ENCODE measurements around the gene EFCC1.

EFCC1 gene

GRCh38 chr3:128970740-128971047 lies 30.4 kb upstream of the EFCC1 start:
- H3K27me3 ChIP-seq (replicated peaks in 2 of 5; ENCODE audit: control insufficient read depth in 4 of 5, insufficient read depth in 5 of 5, low read length in 4 of 5): no peaks in the 10 kb centered on the region
- no CpG with 5 or more reads among the region's 1 CpG for WGBS (ENCODE audit: insufficient coverage)
- no peak overlapping the region for H3K4me3 ChIP-seq (ENCODE audit: control insufficient read depth in 1 of 7, extremely low read depth in 1 of 7, insufficient read depth in 4 of 7, low read depth in 2 of 7, low read length in 6 of 7)
- H3K36me3 ChIP-seq (ENCODE audit: control insufficient read depth in 4 of 4, insufficient read depth in 4 of 4, low read length in 3 of 4): peaks cover 0 to 2% (median 0%) of the 10 kb centered on the region in 4 experiments
- H3K4me1 ChIP-seq (ENCODE audit: control extremely low read depth in 1 of 4, control insufficient read depth in 4 of 4, insufficient read depth in 4 of 4, low read length in 3 of 4): peaks cover 6 to 26% (median 21%) of the 10 kb centered on the region in 4 experiments
- ChIA-PET POLR2A (interaction anchor here (0.6 to 1.0 kb wide), 5 partner anchors 28 to 260 kb away, joined by 3 to 6 read pairs (median 5); no protein-coding TSS in a partner anchor), CTCF (interaction anchor here (0.7 to 7.4 kb wide), 37 partner anchors 11 to 275 kb away, joined by 3 to 98 read pairs (median 6); partner anchors contain the start of genes CFAP92 and GP9)
- H3K27ac ChIP-seq (ENCODE audit: insufficient read depth in 1 of 2, low read depth in 1 of 2, low read length in 2 of 2, poor library complexity in 1 of 2, severe bottlenecking in 2 of 2): no peak overlapping the region
- peak; percentile 31 to 72 (median 70) for DNase-seq
- H3K9me3 ChIP-seq (ENCODE audit: control extremely low read depth in 1 of 5, control insufficient read depth in 4 of 5, insufficient read depth in 2 of 5, low read depth in 1 of 5, low read length in 4 of 5): no peaks in the 10 kb centered on the region

DNA sequence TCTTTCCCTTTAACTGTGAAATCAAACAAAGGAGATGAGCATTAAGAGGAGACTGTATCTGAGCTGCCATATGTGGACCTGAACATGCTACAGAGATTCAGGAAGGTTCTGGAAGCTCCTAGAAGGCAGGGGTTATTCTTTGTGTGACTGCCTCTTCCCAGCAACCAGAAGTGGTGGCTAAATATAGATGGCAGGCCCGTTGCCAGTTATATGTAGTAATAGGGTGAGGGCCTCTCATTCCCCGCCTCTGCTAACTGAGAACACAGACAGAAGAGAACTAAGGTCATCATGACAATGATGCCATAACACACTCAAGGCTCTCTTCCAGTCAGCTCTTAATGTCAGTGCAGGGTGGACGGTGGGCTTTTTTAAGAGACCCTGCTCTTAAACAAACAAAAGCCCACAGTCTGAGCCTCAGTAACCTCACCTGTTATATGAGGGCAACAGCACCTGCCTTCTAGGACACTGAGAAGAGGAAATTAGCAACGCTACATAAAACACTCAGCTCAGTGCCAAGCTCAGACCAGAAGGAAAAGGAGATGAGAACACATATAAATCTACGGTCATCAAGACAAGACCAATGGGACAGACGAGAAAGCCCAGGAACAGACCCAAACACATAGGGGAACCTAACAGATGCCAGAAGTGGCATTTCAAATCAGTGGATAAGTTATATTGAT lies 29.5 kb upstream of the EFCC1 start:
- Histone ChIP-seq H3K27me3 (replicated peaks in 2 of 5; ENCODE audit: control insufficient read depth in 4 of 5, insufficient read depth in 5 of 5, low read length in 4 of 5) (no peaks in the 10 kb centered on the region), H3K36me3 (ENCODE audit: control insufficient read depth in 4 of 4, insufficient read depth in 4 of 4, low read length in 3 of 4) (peaks cover 0 to 4% (median 0%) of the 10 kb centered on the region in 4 experiments), H3K4me3 (ENCODE audit: control insufficient read depth in 1 of 7, extremely low read depth in 1 of 7, insufficient read depth in 4 of 7, low read depth in 2 of 7, low read length in 6 of 7) (no peak overlapping the region), H3K27ac (ENCODE audit: insufficient read depth in 1 of 2, low read depth in 1 of 2, low read length in 2 of 2, poor library complexity in 1 of 2, severe bottlenecking in 2 of 2) (no peak overlapping the region), H3K9me3 (ENCODE audit: control extremely low read depth in 1 of 5, control insufficient read depth in 4 of 5, insufficient read depth in 2 of 5, low read depth in 1 of 5, low read length in 4 of 5) (no peaks in the 10 kb centered on the region), H3K4me1 (ENCODE audit: control extremely low read depth in 1 of 4, control insufficient read depth in 4 of 4, insufficient read depth in 4 of 4, low read length in 3 of 4) (peaks cover 6 to 26% (median 21%) of the 10 kb centered on the region in 4 experiments)
- 82% methylated on average over 5 of the region's 6 CpGs for WGBS (ENCODE audit: insufficient coverage)
- no peak for DNase-seq
- ChIA-PET POLR2A (interaction anchor here (0.6 kb wide), 2 partner anchors 29 to 261 kb away, joined by 4 to 6 read pairs; no protein-coding TSS in a partner anchor), CTCF (interaction anchor here (1.0 to 7.4 kb wide), 25 partner anchors 10 to 274 kb away, joined by 3 to 98 read pairs (median 13); partner anchors contain the start of genes CFAP92 and GP9)

DNA sequence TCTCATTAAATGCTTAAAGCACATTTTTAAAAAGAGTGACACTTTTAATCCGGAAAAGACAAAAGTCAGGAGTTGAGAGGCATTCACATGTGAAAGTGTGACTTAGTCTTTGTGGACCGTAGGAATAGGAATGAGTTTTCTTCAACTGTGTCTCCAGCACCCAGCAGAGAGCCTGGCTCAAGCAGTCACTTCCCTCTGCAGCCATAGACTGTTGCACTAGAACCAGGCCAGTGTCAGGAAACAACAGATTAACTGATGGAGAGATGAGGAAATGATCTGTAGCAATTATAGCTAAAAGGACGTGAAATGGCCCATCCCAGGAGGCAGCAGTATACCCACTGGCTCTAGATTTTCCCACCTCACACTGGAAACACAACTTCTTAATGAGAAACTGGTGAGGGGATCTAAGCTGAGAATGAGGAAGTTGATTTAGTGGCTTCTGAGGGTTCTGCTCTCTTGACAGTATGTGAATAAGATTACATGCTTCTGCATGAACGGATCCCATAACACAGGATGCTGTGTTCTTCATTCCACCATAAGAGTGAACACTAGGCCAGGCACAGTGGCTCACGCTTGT lies 27.0 kb upstream of the EFCC1 start:
- Histone ChIP-seq H3K4me3 (ENCODE audit: control insufficient read depth in 1 of 7, extremely low read depth in 1 of 7, insufficient read depth in 4 of 7, low read depth in 2 of 7, low read length in 6 of 7) (no peak overlapping the region), H3K27ac (ENCODE audit: insufficient read depth in 1 of 2, low read depth in 1 of 2, low read length in 2 of 2, poor library complexity in 1 of 2, severe bottlenecking in 2 of 2) (no peak overlapping the region), H3K36me3 (ENCODE audit: control insufficient read depth in 4 of 4, insufficient read depth in 4 of 4, low read length in 3 of 4) (peaks cover 0 to 4% (median 0%) of the 10 kb centered on the region in 4 experiments), H3K27me3 (replicated peaks in 2 of 5; ENCODE audit: control insufficient read depth in 4 of 5, insufficient read depth in 5 of 5, low read length in 4 of 5) (no peaks in the 10 kb centered on the region), H3K4me1 (ENCODE audit: control extremely low read depth in 1 of 4, control insufficient read depth in 4 of 4, insufficient read depth in 4 of 4, low read length in 3 of 4) (peaks cover 6 to 26% (median 21%) of the 10 kb centered on the region in 4 experiments), H3K9me3 (ENCODE audit: control extremely low read depth in 1 of 5, control insufficient read depth in 4 of 5, insufficient read depth in 2 of 5, low read depth in 1 of 5, low read length in 4 of 5) (no peaks in the 10 kb centered on the region)
- POLR2A ChIA-PET: no interaction called here
- DNase-seq: peak; percentile 46 to 88 (median 86)
- WGBS (ENCODE audit: insufficient coverage): 9% methylated on average over 2 of the region's 5 CpGs
- CTCF ChIA-PET: interaction anchor here (0.7 to 7.4 kb wide), 9 partner anchors 10 to 271 kb away, joined by 3 to 98 read pairs (median 4); no protein-coding TSS in a partner anchor

DNA sequence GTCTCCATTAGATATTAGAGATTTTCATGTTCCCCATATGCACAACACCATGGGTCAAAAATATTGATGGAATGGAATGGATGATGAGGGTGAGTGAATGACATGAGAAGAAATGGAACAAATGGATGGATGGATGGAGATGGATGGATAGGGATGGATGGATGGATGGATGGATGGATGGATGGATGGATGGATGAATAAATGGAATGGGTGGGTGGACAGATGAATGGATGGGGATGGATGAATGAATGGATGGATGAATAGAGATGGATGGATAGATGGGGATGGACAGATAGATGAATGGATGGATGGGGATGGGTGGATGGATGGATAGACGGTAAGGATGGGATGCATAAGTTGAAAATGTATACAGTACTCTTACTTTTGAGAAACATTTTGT lies 25.8 kb upstream of the EFCC1 start:
- H3K4me3 ChIP-seq (ENCODE audit: control insufficient read depth in 1 of 7, extremely low read depth in 1 of 7, insufficient read depth in 4 of 7, low read depth in 2 of 7, low read length in 6 of 7): no peak overlapping the region
- ChIA-PET POLR2A (no interaction called here), CTCF (interaction anchor here (1.1 to 7.4 kb wide), 3 partner anchors 23 to 77 kb away, joined by 3 to 98 read pairs (median 5); no protein-coding TSS in a partner anchor)
- no peaks in the 10 kb centered on the region for H3K9me3 ChIP-seq (ENCODE audit: control extremely low read depth in 1 of 5, control insufficient read depth in 4 of 5, insufficient read depth in 2 of 5, low read depth in 1 of 5, low read length in 4 of 5)
- peaks cover 0 to 2% (median 0%) of the 10 kb centered on the region in 4 experiments for H3K36me3 ChIP-seq (ENCODE audit: control insufficient read depth in 4 of 4, insufficient read depth in 4 of 4, low read length in 3 of 4)
- H3K4me1 ChIP-seq (ENCODE audit: control extremely low read depth in 1 of 4, control insufficient read depth in 4 of 4, insufficient read depth in 4 of 4, low read length in 3 of 4): peaks cover 6 to 26% (median 21%) of the 10 kb centered on the region in 4 experiments
- H3K27ac ChIP-seq (ENCODE audit: insufficient read depth in 1 of 2, low read depth in 1 of 2, low read length in 2 of 2, poor library complexity in 1 of 2, severe bottlenecking in 2 of 2): no peak overlapping the region
- no peaks in the 10 kb centered on the region for H3K27me3 ChIP-seq (replicated peaks in 2 of 5; ENCODE audit: control insufficient read depth in 4 of 5, insufficient read depth in 5 of 5, low read length in 4 of 5)
- no CpG with 5 or more reads among the region's 1 CpG for WGBS (ENCODE audit: insufficient coverage)
- no peak for DNase-seq

- no peaks in the 10 kb centered on the region for H3K9me3 ChIP-seq (ENCODE audit: control extremely low read depth in 1 of 5, control insufficient read depth in 4 of 5, insufficient read depth in 2 of 5, low read depth in 1 of 5, low read length in 4 of 5)
- ChIA-PET CTCF (interaction anchor here (0.8 to 2.1 kb wide), 4 partner anchors 10 to 34 kb away, joined by 3 to 4 read pairs (median 3); no protein-coding TSS in a partner anchor), POLR2A (no interaction called here)
- peaks cover 0 to 5% (median 3%) of the 10 kb centered on the region in 4 experiments for H3K4me1 ChIP-seq (ENCODE audit: control extremely low read depth in 1 of 4, control insufficient read depth in 4 of 4, insufficient read depth in 4 of 4, low read length in 3 of 4)
- no peaks in the 10 kb centered on the region for H3K36me3 ChIP-seq (ENCODE audit: control insufficient read depth in 4 of 4, insufficient read depth in 4 of 4, low read length in 3 of 4)
- DNase-seq: no peak
- WGBS (ENCODE audit: insufficient coverage): 93% methylated on average over 8 of the region's 9 CpGs
- no peak overlapping the region for H3K27ac ChIP-seq (ENCODE audit: insufficient read depth in 1 of 2, low read depth in 1 of 2, low read length in 2 of 2, poor library complexity in 1 of 2, severe bottlenecking in 2 of 2)
- no peak overlapping the region for H3K4me3 ChIP-seq (ENCODE audit: control insufficient read depth in 1 of 7, extremely low read depth in 1 of 7, insufficient read depth in 4 of 7, low read depth in 2 of 7, low read length in 6 of 7)
- H3K27me3 ChIP-seq (replicated peaks in 2 of 5; ENCODE audit: control insufficient read depth in 4 of 5, insufficient read depth in 5 of 5, low read length in 4 of 5): no peaks in the 10 kb centered on the region
Observed at GRCh38 chr3:128983293-128984069, 17.6 kb upstream of the EFCC1 start.

GRCh38 chr3:128984596-128984995 lies 16.5 kb upstream of the EFCC1 start:
- CTCF ChIA-PET: interaction anchor here (0.6 to 1.3 kb wide), 3 partner anchors 11 to 20 kb away, joined by 3 to 4 read pairs (median 3); no protein-coding TSS in a partner anchor
- Histone ChIP-seq H3K9me3 (ENCODE audit: control extremely low read depth in 1 of 5, control insufficient read depth in 4 of 5, insufficient read depth in 2 of 5, low read depth in 1 of 5, low read length in 4 of 5) (no peaks in the 10 kb centered on the region), H3K27ac (ENCODE audit: insufficient read depth in 1 of 2, low read depth in 1 of 2, low read length in 2 of 2, poor library complexity in 1 of 2, severe bottlenecking in 2 of 2) (no peak overlapping the region), H3K27me3 (replicated peaks in 2 of 5; ENCODE audit: control insufficient read depth in 4 of 5, insufficient read depth in 5 of 5, low read length in 4 of 5) (no peaks in the 10 kb centered on the region), H3K4me1 (ENCODE audit: control extremely low read depth in 1 of 4, control insufficient read depth in 4 of 4, insufficient read depth in 4 of 4, low read length in 3 of 4) (peaks cover 0 to 8% (median 3%) of the 10 kb centered on the region in 4 experiments), H3K4me3 (ENCODE audit: control insufficient read depth in 1 of 7, extremely low read depth in 1 of 7, insufficient read depth in 4 of 7, low read depth in 2 of 7, low read length in 6 of 7) (no peak overlapping the region), H3K36me3 (ENCODE audit: control insufficient read depth in 4 of 4, insufficient read depth in 4 of 4, low read length in 3 of 4) (no peaks in the 10 kb centered on the region)
- 100% methylated on average over 3 of the region's 3 CpGs for WGBS (ENCODE audit: insufficient coverage)
- no peak for DNase-seq
- POLR2A ChIA-PET: no interaction called here
